Effector CD4-positive, alpha-beta T cell (primary cell): ENCODE results near the gene SIM2.

Source experiments
- DNase-seq: peaks from one replicate; pipeline ENCODE4 v3.0.0-alpha.2; 2020

SIM2 gene

DNA sequence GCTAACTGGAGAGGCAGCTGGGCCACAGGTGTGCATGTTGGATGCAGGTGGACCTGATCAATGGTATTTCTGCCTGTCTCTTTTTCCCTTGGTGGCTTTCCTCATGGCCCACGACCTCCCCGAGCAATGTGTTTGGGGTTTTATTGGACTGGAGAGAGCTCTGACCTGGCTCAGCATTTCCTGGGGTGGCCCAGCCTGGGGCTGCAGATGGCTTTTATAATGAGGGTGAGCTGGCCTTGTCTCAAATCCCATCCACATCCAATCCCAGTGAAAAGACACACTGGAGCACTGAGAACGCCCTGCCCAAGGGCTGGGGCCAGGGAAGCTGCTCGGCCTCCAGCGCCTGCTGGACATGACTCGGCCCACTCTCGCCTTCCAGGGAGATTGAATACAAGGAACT is 44.1 kb downstream of the SIM2 start:
- DNase-seq: no peak

DNA sequence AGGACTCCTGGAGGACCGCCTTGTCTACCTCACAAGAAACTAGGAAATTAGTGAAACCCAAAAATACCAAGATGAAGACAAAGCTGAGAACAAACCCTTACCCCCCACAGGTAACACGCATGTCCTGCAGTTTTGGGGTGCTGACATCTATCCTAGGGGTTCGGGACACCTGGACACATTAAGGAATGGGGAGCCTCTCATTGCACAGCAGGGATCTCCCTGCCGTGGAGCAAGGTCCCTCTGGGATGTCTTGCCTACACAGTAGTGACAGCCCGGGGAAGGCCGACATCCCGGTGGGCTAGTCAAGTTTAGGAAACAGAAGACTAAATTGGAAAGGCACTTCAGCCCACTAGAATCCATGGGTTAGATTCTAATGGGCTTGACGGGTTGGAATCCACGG is 44.5 kb downstream of the SIM2 start:
- no peak for DNase-seq

DNA sequence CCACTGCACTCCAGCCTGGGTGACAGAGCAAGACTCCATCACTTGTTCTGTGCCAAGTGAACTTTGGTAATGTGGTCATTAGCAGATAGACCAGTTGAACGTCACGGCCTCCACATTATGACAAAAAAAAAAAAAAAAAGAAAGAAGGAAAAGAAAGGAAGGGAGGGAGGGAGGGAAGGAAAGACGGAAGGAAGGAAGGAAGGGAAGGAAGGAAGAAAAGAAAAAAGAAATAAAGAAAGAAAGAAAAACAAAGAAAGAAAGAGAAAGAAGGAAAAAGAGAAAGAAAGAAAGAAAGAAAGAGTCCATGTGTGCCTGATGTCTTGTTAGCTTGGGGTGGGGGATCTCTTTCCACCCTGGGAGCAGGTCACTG is 45.3 kb downstream of the SIM2 start:
- DNase-seq: no peak

DNA sequence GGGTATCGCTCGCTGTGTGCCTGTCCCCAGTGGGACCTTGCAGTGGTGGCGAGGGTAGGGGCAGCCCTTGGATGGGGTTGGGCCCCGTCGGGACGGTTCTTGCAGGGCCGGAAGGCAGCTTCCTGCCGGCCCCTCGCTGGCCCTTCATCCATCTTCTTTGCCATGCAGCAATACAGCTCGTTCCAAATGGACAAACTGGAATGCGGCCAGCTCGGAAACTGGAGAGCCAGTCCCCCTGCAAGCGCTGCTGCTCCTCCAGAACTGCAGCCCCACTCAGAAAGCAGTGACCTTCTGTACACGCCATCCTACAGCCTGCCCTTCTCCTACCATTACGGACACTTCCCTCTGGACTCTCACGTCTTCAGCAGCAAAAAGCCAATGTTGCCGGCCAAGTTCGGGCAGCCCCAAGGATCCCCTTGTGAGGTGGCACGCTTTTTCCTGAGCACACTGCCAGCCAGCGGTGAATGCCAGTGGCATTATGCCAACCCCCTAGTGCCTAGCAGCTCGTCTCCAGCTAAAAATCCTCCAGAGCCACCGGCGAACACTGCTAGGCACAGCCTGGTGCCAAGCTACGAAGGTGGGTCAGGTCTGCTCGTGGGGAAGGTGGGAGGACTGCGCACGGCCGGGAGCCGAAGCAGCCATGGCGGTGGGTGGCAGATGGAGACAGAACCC is 45.8 kb downstream of the SIM2 start:
- DNase-seq: no peak

DNA sequence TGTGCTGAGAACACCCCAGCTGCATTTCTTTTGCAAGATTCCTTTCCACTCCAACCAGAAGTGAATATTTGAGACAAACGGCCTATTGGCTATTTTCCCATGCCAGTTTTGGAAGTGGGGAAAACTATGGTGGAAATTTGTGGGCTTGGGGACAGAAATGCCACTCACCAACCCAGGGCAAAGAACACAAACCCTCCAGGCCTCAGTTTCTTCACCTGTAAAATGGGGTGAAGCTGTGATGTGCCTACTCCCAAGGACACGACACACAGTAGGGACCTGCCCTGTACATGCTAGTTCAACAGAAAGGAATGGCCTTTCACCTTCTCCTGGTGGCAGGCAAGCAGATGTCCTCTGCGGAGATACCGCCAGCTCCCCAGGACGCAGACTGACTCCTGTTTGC is 46.5 kb downstream of the SIM2 start:
- no peak for DNase-seq

DNA sequence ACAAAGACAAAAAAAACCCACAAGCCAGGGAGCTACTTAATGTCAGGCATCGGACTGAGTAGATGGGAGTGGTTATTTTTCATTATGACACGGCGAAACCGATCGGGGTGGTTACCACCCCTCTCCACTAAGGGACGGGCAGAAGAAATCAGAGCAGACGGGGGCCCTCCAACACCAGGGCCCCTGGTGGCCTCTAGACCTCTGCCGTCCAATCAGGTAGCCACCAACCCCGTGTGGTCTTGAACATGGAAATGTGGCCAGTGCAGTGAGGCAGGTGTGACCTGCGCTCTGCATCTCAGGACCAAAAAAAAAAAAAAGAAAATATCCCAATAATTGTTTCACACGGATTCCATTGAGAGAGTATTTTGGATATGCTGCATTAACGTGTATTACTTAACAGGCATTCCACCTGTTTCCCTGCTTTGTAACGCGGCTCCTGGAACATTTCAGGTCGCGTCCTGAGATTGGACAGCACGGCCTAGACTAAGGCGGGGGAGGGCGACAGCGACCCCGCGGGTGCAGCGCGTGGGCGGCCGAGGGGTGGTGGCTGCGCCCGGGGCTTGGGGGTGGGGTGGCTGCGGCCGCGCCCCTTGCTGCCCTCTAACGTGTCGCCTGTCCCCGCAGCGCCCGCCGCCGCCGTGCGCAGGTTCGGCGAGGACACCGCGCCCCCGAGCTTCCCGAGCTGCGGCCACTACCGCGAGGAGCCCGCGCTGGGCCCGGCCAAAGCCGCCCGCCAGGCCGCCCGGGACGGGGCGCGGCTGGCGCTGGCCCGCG is 48.3 kb downstream of the SIM2 start:
- DNase-seq: no peak

DNA sequence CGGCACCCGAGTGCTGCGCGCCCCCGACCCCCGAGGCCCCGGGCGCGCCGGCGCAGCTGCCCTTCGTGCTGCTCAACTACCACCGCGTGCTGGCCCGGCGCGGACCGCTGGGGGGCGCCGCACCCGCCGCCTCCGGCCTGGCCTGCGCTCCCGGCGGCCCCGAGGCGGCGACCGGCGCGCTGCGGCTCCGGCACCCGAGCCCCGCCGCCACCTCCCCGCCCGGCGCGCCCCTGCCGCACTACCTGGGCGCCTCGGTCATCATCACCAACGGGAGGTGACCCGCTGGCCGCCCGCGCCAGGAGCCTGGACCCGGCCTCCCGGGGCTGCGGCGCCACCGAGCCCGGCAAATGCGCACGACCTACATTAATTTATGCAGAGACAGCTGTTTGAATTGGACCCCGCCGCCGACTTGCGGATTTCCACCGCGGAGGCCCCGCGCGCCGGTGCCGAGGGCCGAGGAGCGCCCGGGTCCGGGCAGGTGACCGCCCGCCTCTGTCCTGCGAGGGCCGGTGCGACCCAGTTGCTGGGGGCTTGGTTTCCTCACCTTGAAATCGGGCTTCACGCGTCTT is 49.0 kb downstream of the SIM2 start:
- DNase-seq: no peak

DNA sequence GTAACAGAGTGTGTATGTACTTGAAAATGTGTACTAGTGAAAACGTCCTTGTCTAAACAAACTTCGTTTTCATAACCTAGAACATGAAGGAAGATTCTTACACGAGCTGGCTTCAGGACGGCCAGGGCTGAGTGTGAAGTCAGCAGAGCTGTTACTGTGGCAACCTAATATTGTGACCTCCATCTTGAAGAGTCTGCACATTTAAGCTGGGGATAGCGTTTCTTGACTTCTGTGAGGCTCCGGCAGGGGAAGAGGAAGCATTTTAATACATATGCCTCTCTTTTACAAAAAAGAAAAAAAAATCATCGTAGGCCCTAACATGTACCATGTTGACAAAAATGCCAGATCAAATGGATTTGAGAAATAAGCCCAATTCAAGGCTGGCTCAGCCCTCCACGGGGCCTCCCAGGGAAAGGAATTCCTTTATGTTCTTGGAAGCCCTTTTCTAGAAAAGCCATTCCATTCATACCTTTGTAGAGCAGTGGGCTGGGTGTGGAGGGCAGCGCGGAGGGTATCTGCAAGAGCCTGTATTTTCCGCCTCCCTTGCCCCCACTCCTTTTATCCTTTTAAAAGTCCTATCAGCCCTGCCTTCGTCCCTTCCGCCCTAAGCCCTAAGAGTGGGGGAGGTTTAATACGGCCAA is 51.1 kb downstream of the SIM2 start:
- DNase-seq: no peak

DNA sequence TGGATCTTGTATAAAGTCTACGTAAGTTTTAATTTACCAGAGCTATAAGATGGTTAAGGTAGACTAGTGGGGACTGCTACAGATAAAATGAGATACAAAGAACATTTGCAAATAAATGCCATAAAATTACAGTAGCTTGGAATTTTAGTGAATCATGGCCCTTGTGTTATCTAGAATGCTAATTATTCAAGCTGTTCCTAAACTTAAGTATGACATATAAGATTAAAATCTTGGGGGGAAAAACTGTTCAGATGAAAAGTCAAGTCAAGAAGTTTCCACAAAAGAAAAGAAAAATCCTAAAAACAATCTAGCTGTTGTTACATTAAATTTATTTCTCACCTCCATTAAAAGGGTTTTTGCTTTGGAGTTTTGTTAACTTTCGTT is 51.7 kb downstream of the SIM2 start:
- no peak for DNase-seq

DNA sequence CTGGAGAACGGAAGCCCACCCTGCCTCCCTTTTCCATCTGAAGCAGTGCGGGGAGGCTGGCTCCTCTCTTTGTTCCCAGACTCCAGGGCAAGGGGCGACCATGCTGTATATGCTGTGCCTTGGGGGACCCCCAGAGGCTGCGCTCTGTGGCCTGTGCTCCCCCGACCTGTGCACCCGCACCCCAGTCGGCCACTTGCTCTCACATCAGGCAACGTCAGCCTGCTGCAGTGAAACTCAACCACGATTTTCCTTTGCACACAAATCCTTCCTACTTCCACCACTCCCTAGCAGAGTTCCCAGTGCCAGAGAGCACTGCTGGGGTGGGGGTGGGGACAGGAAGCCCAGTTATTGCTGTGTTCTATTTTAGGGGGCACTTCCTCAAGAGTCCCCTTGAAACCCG is 52.5 kb downstream of the SIM2 start:
- no peak for DNase-seq

DNA sequence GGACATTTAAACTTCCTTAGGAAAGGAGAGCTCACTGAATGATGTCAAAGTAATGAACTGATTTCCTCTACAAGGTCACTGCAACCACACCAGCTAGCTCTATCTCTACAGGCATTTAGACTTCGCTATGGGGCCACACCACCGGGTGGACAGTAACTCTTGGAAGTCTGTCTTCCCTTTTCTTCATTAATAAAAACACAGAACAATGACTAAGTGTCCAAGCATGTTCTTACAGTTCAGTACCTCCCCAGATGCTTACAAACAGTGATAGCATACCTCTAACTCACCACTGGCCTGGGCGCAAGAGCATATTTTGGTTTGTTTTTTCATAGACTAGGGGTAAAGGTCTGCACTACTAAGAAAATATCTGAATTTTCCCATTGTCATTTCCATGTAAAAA is 54.6 kb downstream of the SIM2 start:
- no peak for DNase-seq

DNA sequence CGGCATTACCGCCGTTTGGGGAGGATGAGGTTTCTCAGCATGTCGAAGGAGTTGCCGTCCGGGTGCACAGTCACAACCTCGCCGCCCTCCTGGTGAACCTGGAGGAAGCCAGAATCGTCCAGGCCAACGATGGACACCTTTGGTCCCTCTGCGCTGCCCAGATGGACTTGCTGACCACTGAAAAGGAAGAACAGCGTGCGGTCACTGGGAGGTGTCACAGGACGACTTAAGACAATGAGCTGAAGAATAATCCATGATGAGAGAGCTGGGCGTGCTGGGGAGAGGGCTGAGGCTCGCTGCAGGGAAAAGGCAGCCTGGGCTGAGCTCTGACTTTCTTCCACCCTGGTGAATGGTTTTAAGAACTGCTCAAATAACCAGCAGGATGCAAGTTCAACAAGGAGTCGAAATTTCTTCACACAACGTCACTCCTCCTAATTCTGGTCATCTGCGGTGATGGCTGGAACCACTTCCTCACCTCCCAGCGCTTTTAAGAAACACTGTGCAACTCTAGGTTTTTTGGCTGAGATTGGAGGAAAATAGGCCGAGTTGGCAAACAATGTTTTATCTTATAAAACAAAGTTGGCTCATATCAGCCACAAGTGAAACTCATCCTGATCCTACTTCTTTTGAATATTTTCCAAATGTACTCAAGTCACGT is 55.5 kb downstream of the SIM2 start:
- no peak for DNase-seq

DNA sequence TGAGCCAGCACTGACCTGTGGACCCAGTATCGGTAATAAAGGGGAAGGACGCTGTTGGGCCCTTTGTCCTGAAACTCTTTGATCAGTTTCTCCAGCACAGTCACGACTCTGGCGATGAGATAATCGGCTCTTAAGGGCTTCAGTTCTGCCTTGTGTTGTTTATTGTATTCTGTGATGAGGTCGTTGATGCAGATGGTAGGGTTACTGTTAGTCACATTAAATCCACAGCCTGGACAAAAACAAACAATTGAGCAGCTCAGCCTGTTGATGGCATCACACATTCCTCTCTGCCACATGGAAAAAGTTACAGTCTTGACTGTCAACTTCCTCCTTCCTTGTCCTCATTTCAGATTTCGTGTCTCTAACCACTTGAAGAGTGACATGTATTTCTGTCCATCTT is 57.6 kb downstream of the SIM2 start:
- DNase-seq: no peak

DNA sequence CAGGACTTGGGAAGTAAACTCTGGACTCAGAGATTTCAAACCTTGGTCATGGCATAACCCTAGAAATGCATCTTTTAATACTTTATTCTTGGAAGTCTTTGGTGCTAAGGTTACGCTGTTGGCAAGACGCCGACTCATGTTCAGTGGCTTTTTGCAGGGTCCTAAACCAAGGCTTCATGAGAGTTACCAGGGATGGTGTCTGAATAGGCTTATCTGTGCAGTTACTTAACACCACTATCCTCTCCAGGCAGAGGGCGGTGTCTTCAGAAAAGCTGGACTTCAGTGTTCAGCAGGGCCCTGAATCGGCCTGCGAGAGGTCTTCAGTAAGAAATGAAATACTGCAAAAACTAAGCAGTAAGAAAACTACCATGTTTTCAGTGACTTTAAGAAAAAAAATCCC is 58.3 kb downstream of the SIM2 start:
- no peak for DNase-seq

DNA sequence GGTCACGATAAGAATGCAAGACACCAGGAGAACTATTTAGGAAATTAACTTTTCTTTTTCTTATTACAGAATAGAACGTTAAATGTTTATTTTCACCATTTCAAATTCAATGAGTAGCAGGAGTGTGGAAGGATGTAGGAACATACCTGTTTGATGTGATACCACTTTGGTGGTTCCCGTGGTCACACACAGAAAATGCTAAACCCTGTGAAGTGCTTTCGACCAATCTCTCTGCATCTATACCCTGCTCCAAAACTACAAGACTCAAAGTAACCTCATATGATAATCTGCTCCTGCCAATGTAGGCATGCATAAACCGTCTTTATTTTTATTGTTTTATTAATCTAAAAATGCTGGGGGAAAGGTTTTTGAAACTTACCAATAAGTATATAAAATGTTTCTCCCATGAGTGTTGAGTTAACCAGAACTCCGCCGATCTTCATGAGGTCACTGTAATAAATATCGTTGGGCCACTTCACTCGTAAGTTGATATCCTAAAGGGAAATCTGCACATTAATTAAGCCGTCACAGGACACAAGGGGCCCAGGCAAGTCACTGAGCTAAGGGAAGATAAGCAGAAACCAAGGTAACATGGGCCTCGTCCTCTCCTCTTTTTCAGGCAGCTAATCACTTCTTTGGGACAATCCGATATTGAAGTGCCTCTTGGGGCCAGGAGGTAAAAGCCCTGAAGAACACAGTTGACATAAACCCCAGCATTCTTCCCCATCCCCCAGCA is 60.6 kb downstream of the SIM2 start:
- DNase-seq: no peak

DNA sequence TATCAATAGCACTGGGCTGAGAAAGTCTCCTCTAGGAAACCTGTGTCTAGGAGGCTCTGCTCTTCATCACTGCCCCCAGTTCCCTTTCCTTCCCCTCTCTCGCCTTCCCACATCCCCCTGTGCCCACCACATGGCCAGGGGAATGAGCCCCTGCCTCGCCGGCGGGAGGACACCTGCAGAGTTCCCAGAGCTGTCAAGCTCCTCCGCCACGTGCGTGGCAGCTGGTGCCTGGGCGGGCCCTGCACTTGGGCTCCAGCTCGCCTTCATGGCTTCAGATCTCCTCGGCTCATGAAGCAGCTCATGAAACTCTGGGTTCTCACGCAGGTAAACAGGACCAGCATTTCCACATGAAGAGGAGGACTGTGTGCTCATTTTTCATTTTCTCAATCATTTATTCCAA is 62.8 kb downstream of the SIM2 start:
- no peak for DNase-seq

DNA sequence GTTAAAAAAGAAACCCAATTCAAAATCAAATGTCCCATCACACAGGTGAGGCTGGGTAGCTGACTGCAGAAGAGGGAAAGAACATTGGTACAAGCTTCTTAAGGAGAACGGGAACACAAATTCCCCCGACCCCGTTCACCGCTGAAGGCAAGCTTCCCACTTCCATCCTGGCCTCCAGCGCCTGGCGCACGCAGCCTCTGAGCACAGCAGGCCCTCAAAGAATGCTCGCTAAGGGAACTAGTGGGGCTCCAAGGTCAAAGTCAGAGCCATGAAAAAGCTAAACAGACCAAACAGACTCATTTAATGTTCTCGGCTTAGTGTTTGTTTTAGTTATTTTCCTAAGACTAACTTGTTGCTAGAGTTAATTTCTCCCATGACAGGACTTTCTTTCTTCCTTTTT is 63.7 kb downstream of the SIM2 start:
- DNase-seq: no peak

DNA sequence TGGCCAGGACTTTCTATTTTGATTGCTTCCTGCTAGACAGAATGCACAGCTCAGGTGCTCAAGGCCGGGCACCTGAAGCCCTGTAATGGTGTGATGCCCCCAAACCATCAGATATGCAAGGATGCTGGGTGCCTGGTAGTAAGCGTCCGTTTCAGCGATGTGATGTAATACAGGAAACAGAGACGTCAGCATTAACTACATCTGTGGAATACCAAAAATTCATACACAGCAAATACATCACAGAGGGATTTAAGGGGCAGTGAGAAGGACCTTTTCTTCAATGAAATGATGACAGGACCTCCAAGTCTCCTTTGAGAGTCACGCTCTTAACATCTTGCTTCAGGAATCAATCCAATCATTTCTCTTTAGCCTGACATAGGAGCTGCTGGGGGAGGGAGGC is 64.4 kb downstream of the SIM2 start:
- DNase-seq: no peak

DNA sequence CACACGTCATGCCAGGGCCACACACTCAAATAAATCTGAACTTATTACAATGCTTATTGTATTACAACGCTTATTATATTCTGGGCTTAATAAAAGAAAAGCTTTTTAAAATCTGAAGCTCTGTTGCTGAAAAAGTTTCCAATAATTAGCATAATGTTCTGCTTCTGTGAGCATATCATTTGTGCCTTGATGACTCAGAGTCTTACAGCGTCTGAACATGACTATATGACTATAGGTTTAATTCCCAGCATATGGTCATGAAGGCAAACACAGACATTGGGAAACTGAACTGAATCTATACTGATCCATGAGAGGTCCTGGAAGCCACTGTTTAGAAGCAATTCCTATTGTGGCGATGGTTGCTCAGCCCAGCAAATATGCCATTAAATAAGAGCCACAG is 66.3 kb downstream of the SIM2 start:
- DNase-seq: no peak

DNA sequence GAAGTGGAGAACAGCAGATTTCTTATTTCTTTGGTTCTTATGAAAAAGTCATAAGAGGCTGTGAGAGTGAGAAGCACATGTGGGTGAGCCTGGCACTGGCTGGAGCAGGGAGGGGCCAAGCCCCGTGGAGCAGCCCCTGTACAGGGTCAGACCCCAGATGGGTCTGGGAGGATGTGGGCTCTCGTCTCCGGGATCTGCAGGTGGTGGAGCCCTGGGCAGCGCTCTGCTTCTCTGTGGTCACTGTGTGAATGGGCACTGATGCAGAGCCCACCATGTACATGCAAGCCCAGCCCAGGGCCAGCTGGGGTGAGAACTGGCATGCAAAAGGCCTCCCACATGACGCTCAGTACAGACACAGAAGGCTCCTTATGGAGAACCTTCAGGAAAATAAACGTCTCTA is 67.6 kb downstream of the SIM2 start:
- no peak for DNase-seq

DNA sequence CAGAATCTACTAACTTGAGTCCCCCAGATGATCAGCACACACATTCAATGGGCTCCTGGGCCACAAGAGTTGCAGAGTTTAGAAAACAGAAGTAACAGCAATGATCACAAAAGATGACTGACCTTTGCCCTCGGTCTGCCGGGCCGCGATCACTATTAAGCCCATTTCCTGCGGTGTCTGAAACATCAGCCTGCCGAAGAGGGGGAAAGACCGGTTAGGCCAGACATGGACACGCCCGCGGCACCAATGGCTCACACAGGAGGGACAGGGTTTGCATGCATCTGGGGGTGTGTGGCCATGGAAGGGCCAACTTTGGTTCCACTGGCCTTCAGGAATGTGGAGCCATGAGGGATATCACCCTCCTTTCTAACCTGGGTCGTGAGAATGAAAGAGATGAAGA is 68.2 kb downstream of the SIM2 start:
- DNase-seq: no peak

DNA sequence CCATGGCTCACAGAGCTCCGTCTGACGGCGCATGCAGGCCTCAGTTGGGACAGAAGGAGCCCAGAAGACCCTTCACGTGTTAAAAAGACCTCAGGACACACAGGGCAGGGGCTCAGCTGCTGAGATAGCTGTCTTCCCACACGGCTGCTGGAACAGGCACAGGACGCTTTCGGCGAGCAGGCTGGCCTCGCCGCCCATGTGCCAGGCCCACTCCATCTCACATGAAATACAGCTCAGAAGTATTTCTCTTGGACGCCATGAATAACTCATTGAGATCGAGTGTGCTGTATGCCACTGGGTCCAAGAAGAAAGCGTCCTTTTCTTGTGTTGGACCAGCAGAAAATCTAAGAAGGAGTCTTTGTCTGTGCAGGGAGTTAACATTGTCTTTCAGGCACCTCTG is 69.6 kb downstream of the SIM2 start:
- no peak for DNase-seq
